Epidermal melanocyte (primary cell): ENCODE measurements around the gene E2F2.

ENCODE experiments used
- DNase-seq: peaks from one replicate; pipeline ENCODE4 v3.0.0; 2011; ENCODE audit warnings: low spot score; ENCODE audit not compliant: insufficient read length

The E2F2 gene

GRCh38 chr1:23484253-23485001 is 46.6 kb downstream of the E2F2 start:
- peak; percentile 84 for DNase-seq

- DNase-seq: no peak
Measured at GRCh38 chr1:23483321-23484252, 47.4 kb downstream of the E2F2 start, which contains the start of gene ASAP3. Gene ASAP3 (minus strand): TSS chr1:23484179. CDS start chr1:23484133, 46 bp downstream.

DNA sequence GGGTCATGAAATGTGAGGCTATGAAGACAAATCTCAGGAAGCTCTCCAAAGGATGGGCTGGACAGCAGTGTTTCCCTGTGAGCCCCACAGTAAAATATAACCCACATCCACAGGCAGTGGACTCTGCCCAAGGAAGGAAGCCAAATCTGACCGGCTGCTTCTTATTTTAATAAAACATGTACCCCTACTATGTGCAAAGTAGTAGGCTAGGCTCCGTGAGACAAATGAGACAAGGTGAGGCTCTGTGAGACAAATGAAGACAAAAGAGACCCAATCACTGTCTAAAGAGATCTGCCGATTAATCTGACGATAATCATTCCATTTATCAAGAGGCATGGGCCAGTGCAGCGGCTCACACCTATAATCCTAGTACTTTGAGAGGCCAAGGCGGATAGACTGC is 49.1 kb downstream of the E2F2 start:
- no peak for DNase-seq

DNA sequence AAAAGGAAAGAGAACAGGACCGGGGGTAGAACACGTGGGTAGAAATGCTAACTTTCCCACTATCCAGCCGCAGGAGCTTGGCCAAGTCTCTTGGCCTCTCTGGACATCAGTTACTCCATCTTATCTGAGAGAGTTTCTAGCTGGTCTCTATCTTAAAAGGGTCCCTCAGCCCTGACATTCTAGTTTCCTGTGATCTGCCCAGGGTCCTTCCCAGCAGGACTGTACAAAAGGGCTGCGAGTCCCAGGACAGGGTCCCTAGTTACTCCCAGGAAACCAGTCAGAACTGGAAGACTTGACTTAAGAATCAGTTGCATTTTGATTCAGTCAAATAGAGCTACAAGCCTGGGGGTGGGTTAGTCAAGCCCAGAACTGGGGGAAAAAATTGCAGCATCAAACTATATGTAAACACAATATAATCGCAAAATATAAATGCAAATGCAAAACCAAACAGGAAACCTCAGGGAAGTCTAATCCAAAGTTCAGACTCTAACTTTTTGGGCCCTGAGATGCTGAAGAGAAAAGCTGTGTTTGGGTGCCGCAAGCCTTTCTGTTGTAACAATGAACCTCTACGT is 49.9 kb downstream of the E2F2 start:
- DNase-seq: no peak

GRCh38 chr1:23480187-23481025 is 50.6 kb downstream of the E2F2 start:
- no peak for DNase-seq

- DNase-seq: no peak
Measured at GRCh38 chr1:23479666-23479941, 51.4 kb downstream of the E2F2 start.

DNA sequence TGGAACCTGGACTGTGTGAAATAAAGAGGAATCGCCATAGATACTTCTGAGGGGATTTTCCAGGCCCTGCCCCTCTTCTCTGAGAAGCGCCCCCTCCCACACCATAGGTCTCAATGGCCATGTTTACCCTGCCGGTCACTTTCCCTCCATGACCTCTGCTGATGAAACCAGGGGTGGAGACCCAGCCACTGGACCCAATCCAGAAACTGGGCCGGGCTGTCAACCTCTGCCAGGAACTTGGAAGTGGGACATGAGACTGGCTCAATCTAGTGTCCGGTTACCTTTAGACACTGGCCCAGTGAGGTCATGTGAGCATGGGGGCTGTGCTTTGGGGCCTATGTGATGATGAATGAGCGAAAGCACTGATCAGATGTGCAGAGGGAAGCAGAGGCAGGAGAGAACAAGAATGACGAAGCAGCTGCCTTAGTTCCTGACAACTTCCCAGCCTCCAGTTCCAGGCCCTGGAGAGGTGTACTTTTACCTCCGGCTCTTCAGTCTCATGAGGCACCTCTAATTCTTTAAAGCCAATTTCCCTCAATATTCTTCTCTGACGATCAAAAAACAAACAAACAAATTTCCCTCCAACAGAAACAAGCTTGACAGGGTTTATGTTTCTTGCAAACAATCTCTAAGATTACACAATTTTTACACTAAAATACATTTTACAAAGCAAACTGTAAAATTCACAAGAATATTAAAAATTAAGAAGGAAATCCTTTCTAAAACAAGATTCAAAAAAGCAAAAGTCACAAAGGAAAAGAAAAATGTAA is 52.0 kb downstream of the E2F2 start:
- no peak for DNase-seq

GRCh38 chr1:23477359-23478144 is 53.5 kb downstream of the E2F2 start:
- no peak for DNase-seq

DNA sequence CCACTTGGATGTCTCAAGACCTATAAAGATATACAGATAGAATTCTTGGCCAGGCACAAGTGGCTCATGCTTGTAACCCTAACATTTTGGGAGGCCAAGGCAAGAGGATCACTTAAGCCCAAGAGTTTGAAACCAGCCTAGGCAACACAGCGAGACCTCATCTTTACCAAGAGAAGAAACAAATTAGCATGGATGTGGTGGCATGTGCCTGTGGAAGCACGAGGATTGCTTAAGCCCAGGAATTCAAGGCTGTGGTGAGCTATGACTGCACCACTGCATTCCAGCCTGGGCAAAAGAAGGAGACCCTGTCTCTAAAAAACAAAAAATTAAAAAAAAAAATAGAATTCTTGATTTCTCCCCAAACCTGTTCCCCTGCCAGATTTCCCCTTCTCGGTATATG is 55.4 kb downstream of the E2F2 start:
- DNase-seq: no peak

- no peak for DNase-seq
Measured at GRCh38 chr1:23475134-23475628, 55.9 kb downstream of the E2F2 start.

DNA sequence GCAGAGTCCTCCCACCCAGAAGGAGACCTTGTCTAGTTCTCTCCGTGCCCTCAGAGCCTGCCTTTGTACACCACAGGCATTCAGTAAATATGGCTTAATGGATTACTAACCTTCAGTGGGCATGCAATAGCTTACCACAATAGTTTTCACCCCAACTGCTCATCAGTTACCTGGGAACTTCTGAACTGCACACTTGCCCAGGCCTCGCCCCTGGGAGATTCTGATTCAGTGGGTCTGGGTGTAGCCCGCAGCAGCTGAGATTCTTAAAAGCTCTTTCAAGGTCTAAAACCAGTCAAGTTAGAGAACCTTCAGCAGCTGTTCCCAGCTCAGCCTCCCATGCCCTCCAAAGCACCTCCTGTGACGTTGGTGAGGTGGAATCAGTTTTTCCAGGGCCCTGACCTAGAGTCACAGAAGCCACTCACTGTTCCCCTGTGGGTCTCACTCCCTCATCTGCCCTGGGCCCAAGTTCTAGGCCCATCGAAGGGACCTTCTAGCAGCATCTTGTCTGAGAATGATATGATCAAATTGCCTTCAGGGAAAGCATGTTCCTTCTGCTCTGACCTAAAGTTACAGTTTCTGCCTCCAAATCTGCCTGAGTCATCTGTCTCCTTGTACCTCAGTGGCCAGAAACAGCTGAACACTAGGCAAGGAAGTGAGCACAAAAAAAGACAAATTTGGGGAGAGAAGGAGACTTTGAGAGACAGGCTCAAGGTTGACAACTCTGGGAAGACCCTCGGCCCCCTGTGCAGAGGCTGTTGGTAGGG is 57.8 kb downstream of the E2F2 start:
- no peak for DNase-seq

- no peak for DNase-seq
Measured at GRCh38 chr1:23472351-23473036, 58.5 kb downstream of the E2F2 start.

- no peak for DNase-seq
Measured at GRCh38 chr1:23471473-23472075, 59.5 kb downstream of the E2F2 start.

DNA sequence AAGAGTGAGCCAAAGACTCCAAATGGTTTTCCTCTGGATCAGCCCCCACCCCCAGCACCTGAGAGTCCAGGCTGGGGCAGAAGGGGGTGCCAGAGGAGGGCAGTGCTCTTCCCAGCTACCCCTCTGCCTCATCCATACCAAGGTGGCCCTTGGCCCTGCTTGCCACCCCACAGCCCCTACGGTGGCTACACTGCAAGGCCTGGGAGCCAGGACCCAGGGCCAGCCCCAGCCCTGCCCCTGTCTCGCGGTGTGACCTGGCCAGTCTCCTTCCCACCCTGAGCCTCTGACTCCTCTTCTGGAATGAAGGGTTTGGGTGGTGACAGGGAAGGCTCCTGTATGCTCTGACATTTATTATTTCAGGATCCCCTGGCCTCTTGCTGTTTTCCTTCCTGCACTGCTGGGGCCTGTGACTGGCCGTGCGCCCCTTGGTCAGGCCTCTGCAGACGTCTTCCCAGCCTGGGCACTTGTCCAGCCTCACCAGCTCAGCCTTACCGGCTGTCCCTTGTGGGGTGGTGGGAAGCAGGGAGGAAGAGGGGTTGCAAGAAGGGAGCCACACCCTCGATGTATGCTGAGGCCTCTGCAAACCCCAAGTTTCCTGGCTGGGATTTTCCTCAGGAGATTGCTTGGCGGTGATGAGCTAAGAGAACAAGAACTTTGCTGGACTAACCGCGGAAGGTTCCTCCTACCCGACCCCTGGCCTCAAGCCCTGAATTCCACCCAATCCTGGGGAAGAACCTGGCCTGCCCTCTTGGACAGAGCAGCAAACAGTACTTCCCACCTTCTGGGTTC is 60.6 kb downstream of the E2F2 start:
- no peak for DNase-seq

DNA sequence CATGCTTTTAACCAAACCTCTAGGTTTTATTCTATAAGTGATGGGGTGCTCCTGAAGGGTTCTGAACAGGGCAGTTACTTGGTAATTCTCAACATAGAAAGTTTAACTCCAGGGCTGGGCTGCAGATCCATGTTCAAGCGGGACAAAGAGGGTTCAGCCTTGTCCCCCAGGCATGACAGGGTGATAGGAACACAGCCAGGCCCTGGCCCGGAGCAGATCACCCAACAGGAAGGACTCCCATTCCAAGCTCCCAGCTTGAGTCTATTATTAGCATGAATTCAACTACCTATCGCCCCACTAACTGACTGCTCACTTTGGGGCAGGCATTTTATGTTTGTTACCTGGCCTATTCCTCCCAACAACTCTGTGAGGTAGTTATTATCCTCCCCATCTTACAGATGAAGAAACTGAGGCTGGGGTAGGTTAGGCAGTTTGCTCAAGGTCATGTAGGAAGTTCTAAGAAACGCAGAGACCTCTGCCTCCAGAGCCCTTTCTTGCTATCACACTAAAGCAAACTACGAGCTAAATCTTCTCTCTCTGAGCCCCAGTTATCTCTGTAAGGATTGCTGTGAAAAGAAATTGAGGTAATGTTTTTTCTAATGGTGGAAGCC is 61.6 kb downstream of the E2F2 start:
- DNase-seq: no peak

- DNase-seq: peak; percentile 50
Measured at GRCh38 chr1:23466423-23466989, 64.5 kb downstream of the E2F2 start.
